ENCODE results near the gene MTMR3. TPM values are rescaled to one million over a fixed set of nuclear protein-coding genes. Genes with fewer than 3 reads are reported as not detected.

Gene MTMR3
- total and polyA plus RNA-seq, 4 donors: 5.3 to 65.3 (median 37.2) TPM

GRCh38 chr22:30041881-30042280 is 158.9 kb downstream of the MTMR3 start:
- Histone ChIP-seq H3K27me3 (ENCODE audit: control insufficient read depth in 1 of 2, insufficient read depth in 2 of 2, low read length in 1 of 2) (no peaks in the 10 kb centered on the region), H3K36me3 (ENCODE audit: control insufficient read depth in 1 of 2, insufficient read depth in 2 of 2, low read length in 1 of 2) (no peaks in the 10 kb centered on the region), H3K4me1 (ENCODE audit: control insufficient read depth in 1 of 2, insufficient read depth in 2 of 2, low read length in 2 of 2) (no peaks in the 10 kb centered on the region), H3K4me3 (ENCODE audit: low read length in 2 of 2) (no peak overlapping the region), H3K27ac (ENCODE audit: low read depth in 1 of 2, low read length in 2 of 2) (no peak overlapping the region), H3K9me3 (ENCODE audit: control insufficient read depth, low read length) (no peaks in the 10 kb centered on the region)
- 82 to 86% methylated on average over 2 of the region's 2 CpGs for WGBS, 2 donors
- ATAC-seq (ENCODE audit: low FRiP score) (no peak), DNase-seq (no peak)
- intact Hi-C loops (cut with DNase I): no loop called here

DNA sequence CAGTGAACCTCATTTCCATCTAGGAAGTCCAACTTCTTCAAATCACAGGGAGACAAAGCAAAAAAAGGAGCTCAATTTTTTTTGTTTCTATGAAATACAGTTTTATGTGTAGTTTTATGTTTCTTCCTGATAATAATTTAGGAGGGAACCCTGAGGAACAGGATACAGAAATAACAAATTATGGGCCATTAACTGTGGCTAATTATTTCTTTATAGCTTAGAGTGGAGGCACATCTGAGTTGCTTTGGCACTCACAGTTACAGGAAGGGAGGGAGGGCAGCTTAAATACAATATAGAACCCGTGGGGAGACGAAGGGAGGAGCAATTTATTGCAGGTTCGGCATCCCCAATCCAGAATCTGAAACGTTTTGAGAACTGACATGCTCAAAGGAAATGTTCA is 160.2 kb downstream of the MTMR3 start:
- Histone ChIP-seq H3K27ac (ENCODE audit: low read depth in 1 of 2, low read length in 2 of 2) (no peak overlapping the region), H3K4me3 (ENCODE audit: low read length in 2 of 2) (no peak overlapping the region), H3K36me3 (ENCODE audit: control insufficient read depth in 1 of 2, insufficient read depth in 2 of 2, low read length in 1 of 2) (no peaks in the 10 kb centered on the region), H3K4me1 (ENCODE audit: control insufficient read depth in 1 of 2, insufficient read depth in 2 of 2, low read length in 2 of 2) (no peaks in the 10 kb centered on the region), H3K9me3 (ENCODE audit: control insufficient read depth, low read length) (no peaks in the 10 kb centered on the region), H3K27me3 (ENCODE audit: control insufficient read depth in 1 of 2, insufficient read depth in 2 of 2, low read length in 1 of 2) (no peaks in the 10 kb centered on the region)
- no peak for ATAC-seq (ENCODE audit: low FRiP score)
- intact Hi-C loops (cut with DNase I): no loop called here
- 39 to 45% methylated on average over 4 of the region's 4 CpGs for WGBS, 2 donors
- DNase-seq: no peak

GRCh38 chr22:30044369-30044768 is 161.4 kb downstream of the MTMR3 start:
- Histone ChIP-seq H3K4me1 (ENCODE audit: control insufficient read depth in 1 of 2, insufficient read depth in 2 of 2, low read length in 2 of 2) (no peaks in the 10 kb centered on the region), H3K27ac (ENCODE audit: low read depth in 1 of 2, low read length in 2 of 2) (no peak overlapping the region), H3K27me3 (ENCODE audit: control insufficient read depth in 1 of 2, insufficient read depth in 2 of 2, low read length in 1 of 2) (no peaks in the 10 kb centered on the region), H3K36me3 (ENCODE audit: control insufficient read depth in 1 of 2, insufficient read depth in 2 of 2, low read length in 1 of 2) (no peaks in the 10 kb centered on the region), H3K4me3 (ENCODE audit: low read length in 2 of 2) (no peak overlapping the region), H3K9me3 (ENCODE audit: control insufficient read depth, low read length) (no peaks in the 10 kb centered on the region)
- no peak for DNase-seq
- peak; percentile 73 for ATAC-seq (ENCODE audit: low FRiP score)
- WGBS, 2 donors: 22 to 33% methylated on average over 3 of the region's 3 CpGs
- intact Hi-C loops (cut with DNase I): no loop called here

DNA sequence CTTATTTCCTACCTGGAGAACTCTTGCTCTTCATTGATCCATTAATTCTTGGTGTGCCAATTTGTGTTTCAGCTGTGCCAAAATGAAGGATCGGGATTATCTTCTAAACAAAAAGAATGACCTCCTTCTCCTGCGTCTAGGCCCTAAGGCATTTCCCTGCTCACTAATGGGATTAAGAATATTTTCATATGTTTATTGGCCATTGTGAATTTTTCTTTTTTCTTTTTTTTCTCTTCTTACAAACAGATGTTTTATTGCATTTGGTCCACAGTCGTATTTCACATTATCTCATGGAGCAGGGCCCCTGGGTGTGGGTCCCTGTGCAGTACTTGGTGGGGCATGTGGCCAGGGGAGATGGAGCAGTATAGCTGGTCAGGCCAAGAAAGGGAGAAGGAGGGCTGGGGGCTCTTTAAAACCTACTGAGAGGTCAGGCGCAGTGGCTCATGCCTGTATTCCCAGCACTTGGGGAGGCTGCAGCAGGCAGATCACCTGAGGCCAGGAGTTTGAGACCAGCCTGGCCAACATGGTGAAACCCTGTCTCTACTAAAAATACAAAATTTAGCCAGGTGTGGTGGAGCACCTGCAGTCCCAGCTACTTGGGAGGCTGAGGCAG is 162.0 kb downstream of the MTMR3 start:
- Histone ChIP-seq H3K4me1 (ENCODE audit: control insufficient read depth in 1 of 2, insufficient read depth in 2 of 2, low read length in 2 of 2) (no peaks in the 10 kb centered on the region), H3K4me3 (ENCODE audit: low read length in 2 of 2) (no peak overlapping the region), H3K27me3 (ENCODE audit: control insufficient read depth in 1 of 2, insufficient read depth in 2 of 2, low read length in 1 of 2) (no peaks in the 10 kb centered on the region), H3K36me3 (ENCODE audit: control insufficient read depth in 1 of 2, insufficient read depth in 2 of 2, low read length in 1 of 2) (no peaks in the 10 kb centered on the region), H3K9me3 (ENCODE audit: control insufficient read depth, low read length) (no peaks in the 10 kb centered on the region), H3K27ac (ENCODE audit: low read depth in 1 of 2, low read length in 2 of 2) (no peak overlapping the region)
- 92 to 93% methylated on average over 4 of the region's 4 CpGs for WGBS, 2 donors
- intact Hi-C loops (cut with DNase I): no loop called here
- DNase-seq (no peak), ATAC-seq (ENCODE audit: low FRiP score) (no peak)

GRCh38 chr22:30045494-30045887 is 162.5 kb downstream of the MTMR3 start:
- 80 to 85% methylated on average over 4 of the region's 4 CpGs for WGBS, 2 donors
- no peaks in the 10 kb centered on the region for H3K36me3 ChIP-seq (ENCODE audit: control insufficient read depth in 1 of 2, insufficient read depth in 2 of 2, low read length in 1 of 2)
- intact Hi-C loops (cut with DNase I): no loop called here
- ATAC-seq (ENCODE audit: low FRiP score): no peak
- no peak for DNase-seq
- no peaks in the 10 kb centered on the region for H3K9me3 ChIP-seq (ENCODE audit: control insufficient read depth, low read length)
- H3K4me1 ChIP-seq (ENCODE audit: control insufficient read depth in 1 of 2, insufficient read depth in 2 of 2, low read length in 2 of 2): no peaks in the 10 kb centered on the region
- no peaks in the 10 kb centered on the region for H3K27me3 ChIP-seq (ENCODE audit: control insufficient read depth in 1 of 2, insufficient read depth in 2 of 2, low read length in 1 of 2)
- H3K4me3 ChIP-seq (ENCODE audit: low read length in 2 of 2): no peak overlapping the region
- H3K27ac ChIP-seq (ENCODE audit: low read depth in 1 of 2, low read length in 2 of 2): no peak overlapping the region

DNA sequence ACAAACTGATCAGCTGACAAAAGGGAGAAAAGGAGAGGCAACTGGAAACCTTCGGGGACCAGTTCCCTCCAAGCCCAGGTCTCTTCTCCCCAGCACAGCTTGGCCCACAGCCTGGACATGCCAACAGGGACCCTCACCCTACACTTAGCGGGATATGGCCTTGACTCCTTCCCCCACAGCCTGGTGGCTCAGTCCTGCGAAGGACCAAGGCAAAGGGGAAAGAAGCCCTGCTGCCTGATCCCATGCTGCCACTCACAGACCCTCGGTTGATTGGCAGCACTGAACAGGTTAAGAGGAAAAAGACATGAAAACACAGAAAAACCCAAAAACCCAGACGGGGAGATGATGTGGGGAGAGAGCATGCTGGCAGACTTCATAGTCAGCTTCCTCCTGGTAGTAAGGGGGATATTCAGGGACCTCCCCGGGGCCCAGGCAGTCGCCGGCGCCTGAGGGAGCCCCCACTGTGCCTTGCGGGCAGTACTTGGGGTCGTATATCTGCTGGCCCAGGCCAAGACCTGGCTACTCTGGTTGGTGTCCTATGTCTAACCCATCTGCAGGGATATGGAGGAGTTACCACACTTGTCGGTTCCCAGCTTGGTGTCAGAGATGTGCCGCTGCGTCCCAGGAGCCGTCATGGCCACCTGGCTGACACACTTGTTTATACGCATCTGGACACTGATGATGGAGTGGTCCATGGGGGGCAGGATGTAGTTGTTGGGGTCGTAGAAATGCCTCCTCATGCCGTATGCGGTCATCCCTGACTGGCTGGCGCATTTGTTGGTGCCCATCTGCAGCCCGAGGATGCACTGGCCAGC is 163.1 kb downstream of the MTMR3 start:
- no peak overlapping the region for H3K4me3 ChIP-seq (ENCODE audit: low read length in 2 of 2)
- H3K4me1 ChIP-seq (ENCODE audit: control insufficient read depth in 1 of 2, insufficient read depth in 2 of 2, low read length in 2 of 2): no peaks in the 10 kb centered on the region
- H3K27ac ChIP-seq (ENCODE audit: low read depth in 1 of 2, low read length in 2 of 2): no peak overlapping the region
- H3K36me3 ChIP-seq (ENCODE audit: control insufficient read depth in 1 of 2, insufficient read depth in 2 of 2, low read length in 1 of 2): no peaks in the 10 kb centered on the region
- H3K27me3 ChIP-seq (ENCODE audit: control insufficient read depth in 1 of 2, insufficient read depth in 2 of 2, low read length in 1 of 2): no peaks in the 10 kb centered on the region
- ATAC-seq (ENCODE audit: low FRiP score): no peak
- intact Hi-C loops (cut with DNase I): no loop called here
- H3K9me3 ChIP-seq (ENCODE audit: control insufficient read depth, low read length): no peaks in the 10 kb centered on the region
- 92 to 95% methylated on average over 21 of the region's 21 CpGs for WGBS, 2 donors
- DNase-seq: no peak

GRCh38 chr22:30046716-30047363 is 163.9 kb downstream of the MTMR3 start:
- Histone ChIP-seq H3K36me3 (ENCODE audit: control insufficient read depth in 1 of 2, insufficient read depth in 2 of 2, low read length in 1 of 2) (no peaks in the 10 kb centered on the region), H3K9me3 (ENCODE audit: control insufficient read depth, low read length) (no peaks in the 10 kb centered on the region), H3K27ac (ENCODE audit: low read depth in 1 of 2, low read length in 2 of 2) (no peak overlapping the region), H3K4me3 (ENCODE audit: low read length in 2 of 2) (no peak overlapping the region), H3K27me3 (ENCODE audit: control insufficient read depth in 1 of 2, insufficient read depth in 2 of 2, low read length in 1 of 2) (no peaks in the 10 kb centered on the region), H3K4me1 (ENCODE audit: control insufficient read depth in 1 of 2, insufficient read depth in 2 of 2, low read length in 2 of 2) (no peaks in the 10 kb centered on the region)
- ATAC-seq (ENCODE audit: low FRiP score): no peak
- intact Hi-C loops (cut with DNase I): no loop called here
- 93 to 96% methylated on average over 15 of the region's 15 CpGs for WGBS, 2 donors
- no peak for DNase-seq

GRCh38 chr22:30047364-30047738 is 164.4 kb downstream of the MTMR3 start:
- DNase-seq (no peak), ATAC-seq (ENCODE audit: low FRiP score) (no peak)
- 76 to 80% methylated on average over 3 of the region's 3 CpGs for WGBS, 2 donors
- H3K27ac ChIP-seq (ENCODE audit: low read depth in 1 of 2, low read length in 2 of 2): no peak overlapping the region
- no peaks in the 10 kb centered on the region for H3K4me1 ChIP-seq (ENCODE audit: control insufficient read depth in 1 of 2, insufficient read depth in 2 of 2, low read length in 2 of 2)
- H3K36me3 ChIP-seq (ENCODE audit: control insufficient read depth in 1 of 2, insufficient read depth in 2 of 2, low read length in 1 of 2): no peaks in the 10 kb centered on the region
- intact Hi-C loops (cut with DNase I): no loop called here
- H3K27me3 ChIP-seq (ENCODE audit: control insufficient read depth in 1 of 2, insufficient read depth in 2 of 2, low read length in 1 of 2): no peaks in the 10 kb centered on the region
- no peaks in the 10 kb centered on the region for H3K9me3 ChIP-seq (ENCODE audit: control insufficient read depth, low read length)
- H3K4me3 ChIP-seq (ENCODE audit: low read length in 2 of 2): no peak overlapping the region

GRCh38 chr22:30048681-30049080 is 165.7 kb downstream of the MTMR3 start:
- WGBS, 2 donors: 85% methylated on average over 2 of the region's 2 CpGs
- Histone ChIP-seq H3K27me3 (ENCODE audit: control insufficient read depth in 1 of 2, insufficient read depth in 2 of 2, low read length in 1 of 2) (no peaks in the 10 kb centered on the region), H3K9me3 (ENCODE audit: control insufficient read depth, low read length) (no peaks in the 10 kb centered on the region), H3K36me3 (ENCODE audit: control insufficient read depth in 1 of 2, insufficient read depth in 2 of 2, low read length in 1 of 2) (no peaks in the 10 kb centered on the region), H3K4me1 (ENCODE audit: control insufficient read depth in 1 of 2, insufficient read depth in 2 of 2, low read length in 2 of 2) (no peaks in the 10 kb centered on the region), H3K27ac (ENCODE audit: low read depth in 1 of 2, low read length in 2 of 2) (no peak overlapping the region), H3K4me3 (ENCODE audit: low read length in 2 of 2) (no peak overlapping the region)
- intact Hi-C loops (cut with DNase I): no loop called here
- no peak for ATAC-seq (ENCODE audit: low FRiP score)
- no peak for DNase-seq

Measured in aorta (tissue), 5 donors.